Endothelial cell of umbilical vein (primary cell): ENCODE results near the gene DAB1. TPM values are rescaled to one million over a fixed set of nuclear protein-coding genes. Genes with fewer than 3 reads are reported as not detected.

Experiments used
- BruUV-seq: library from RNA; stranded (reverse); fragments of 400-500 nt; replicated peaks from 2 replicates; lab custom pipeline; 2021; lab: Mats Ljungman, UMichigan
- CTCF ChIA-PET: fragments of 300-600, 350-600 bp; sonication (Branson Sonifier 250); formaldehyde crosslinking; loops from one replicate; lab custom pipeline; 2021; ENCODE audit warnings: antibody characterized with exemption, inconsistent platforms; lab: Charles Lee
- POLR2A ChIA-PET: fragments of 300-600, 350-600 bp; sonication (Branson Sonifier 250); formaldehyde crosslinking; loops from one replicate; lab custom pipeline; 2021; ENCODE audit warnings: antibody characterized with exemption, inconsistent platforms; lab: Charles Lee
- DNase-seq: peaks from one replicate; pipeline ENCODE4 v3.0.0-alpha.2; 2011; ENCODE audit warnings: low read depth, low spot score
- FAIRE-seq: peaks from 2 replicates; lab custom pipeline; 2011; peaks lifted over from hg19 to GRCh38; lab: Jason Lieb, UNC
- H2AFZ ChIP-seq: 2 replicates; pipeline ENCODE4 v1.6.0; 2012; ENCODE audit warnings: low read depth, low read length, control low read depth, inconsistent platforms
- H3K27ac ChIP-seq: 2 replicates; pipeline ENCODE4 v1.5.1; 2011; ENCODE audit warnings: low read depth, mild to moderate bottlenecking, control low read depth, low read length, moderate library complexity; ENCODE audit not compliant: insufficient read depth
- H3K27me3 ChIP-seq, 2 experiments: 2 replicates each; pipeline versions ENCODE4 v1.6.0 to v1.6.1; 2011; ENCODE audit warnings: low read length in 2 of 2, mixed read lengths in 1 of 2; ENCODE audit not compliant: control insufficient read depth in 2 of 2, insufficient read depth in 2 of 2
- H3K36me3 ChIP-seq, 2 experiments: 2 replicates in 1 of 2; 3 replicates in 1 of 2; pipeline ENCODE4 v1.5.1; 2011; ENCODE audit warnings: low read length in 2 of 2, mild to moderate bottlenecking in 1 of 2, moderate library complexity in 1 of 2; ENCODE audit not compliant: control insufficient read depth in 2 of 2, insufficient read depth in 2 of 2; ENCODE audit errors: extremely low read depth in 1 of 2
- H3K4me1 ChIP-seq: 3 replicates; pipeline ENCODE4 v1.5.1; 2011; ENCODE audit warnings: mild to moderate bottlenecking, low read length; ENCODE audit not compliant: control insufficient read depth, insufficient read depth; ENCODE audit errors: extremely low read depth
- H3K4me2 ChIP-seq: 2 replicates; pipeline ENCODE4 v1.6.1; 2011; ENCODE audit warnings: low read length, control low read depth, mixed read lengths; ENCODE audit not compliant: insufficient read depth
- H3K4me3 ChIP-seq, 3 experiments: fragments of 200-600 bp in 1 of 3; sonication (generic), shearing (Covaris generic) in 1 of 3; replicated peaks in 1 of 3; 2 replicates each; pipeline ENCODE4 v1.5.1; 2011 to 2016; ENCODE audit warnings: control low read depth in 3 of 3, low read length in 3 of 3, mild to moderate bottlenecking in 2 of 3, inconsistent platforms in 1 of 3, low read depth in 1 of 3, moderate library complexity in 1 of 3; ENCODE audit not compliant: insufficient read depth in 1 of 3
- H3K79me2 ChIP-seq: 2 replicates; pipeline ENCODE4 v1.6.0; 2012; ENCODE audit warnings: low read length, inconsistent platforms; ENCODE audit not compliant: control insufficient read depth, insufficient read depth
- H3K9ac ChIP-seq: replicated peaks from 2 replicates; pipeline ENCODE3; 2011; ENCODE audit warnings: low read length, control low read depth; ENCODE audit not compliant: insufficient read depth; ENCODE audit errors: extremely low read depth
- H3K9me1 ChIP-seq: replicated peaks from 3 replicates; pipeline ENCODE4 v1.6.0; 2011; ENCODE audit warnings: mild to moderate bottlenecking, low read length; ENCODE audit not compliant: control insufficient read depth, insufficient read depth; ENCODE audit errors: extremely low read depth
- H3K9me3 ChIP-seq: replicated peaks from 2 replicates; pipeline ENCODE4 v1.5.1; 2012; ENCODE audit warnings: low read length, inconsistent platforms; ENCODE audit not compliant: control insufficient read depth, insufficient read depth
- H4K20me1 ChIP-seq: replicated peaks from 2 replicates; pipeline ENCODE3; 2011; ENCODE audit warnings: mild to moderate bottlenecking, low read length; ENCODE audit not compliant: control insufficient read depth, insufficient read depth; ENCODE audit errors: extremely low read depth
- CTCF ChIP-seq, 2 donors: IDR thresholded peaks; 1 replicate in 1 of 2; 2 replicates in 1 of 2; pipeline ENCODE4 v1.5.1; 2011; ENCODE audit warnings: low read length in 2 of 2, mild to moderate bottlenecking in 2 of 2, moderate library complexity in 2 of 2, control low read depth in 1 of 2, inconsistent platforms in 1 of 2, low read depth in 1 of 2; ENCODE audit not compliant: insufficient read depth in 1 of 2; ENCODE audit errors: extremely low read depth in 1 of 2
- FOS ChIP-seq: IDR thresholded peaks from 2 replicates; pipeline ENCODE4 v1.6.1; 2011; ENCODE audit warnings: mild to moderate bottlenecking, low read length, moderate library complexity, borderline replicate concordance; ENCODE audit not compliant: insufficient read depth
- JUN ChIP-seq: IDR thresholded peaks from 2 replicates; pipeline ENCODE4 v1.6.1; 2011; ENCODE audit warnings: borderline replicate concordance, low read depth; ENCODE audit not compliant: insufficient read length, insufficient read depth
- MYC ChIP-seq: IDR thresholded peaks from one replicate; pipeline ENCODE4 v1.6.1; 2011; ENCODE audit warnings: mild to moderate bottlenecking, low read depth, low read length
- dilution Hi-C: fragments of 300-500 bp; cut with MboI; formaldehyde crosslinking; loops from one replicate; pipeline ENCODE4 v1.15.0; 2019; ENCODE audit warnings: low sequenced_read_pairs; ENCODE audit not compliant: extremely low pct_ligation_motif_present
- intact Hi-C: fragments of 100-400 bp; cut with micrococcal nuclease; formaldehyde crosslinking; loops from one replicate; pipeline ENCODE4 v1.10.0; 2022
- polyA plus RNA-seq, 4 experiments: library from polyadenylated mRNA; depleted of rRNA in 3 of 4; stranded (reverse) in 3 of 4; unstranded in 1 of 4; fragments of >200 nt; gene quantifications; 2 replicates each; pipeline versions ENCODE4 v1.2.1 to v1.2.3, GENCODE V29; 2011 to 2012; ENCODE audit warnings: missing spikeins in 1 of 4
- total RNA-seq: library from RNA; stranded (reverse); gene quantifications from 2 replicates; pipeline ENCODE4 v1.2.3, GENCODE V29; 2021

The DAB1 gene
- total and polyA plus RNA-seq, 2 donors (not counting 3 experiments of a cell fraction or from before 2014, with no cell fraction given) = not detected

GRCh38 chr1:57367945-57368344 lies 55.9 kb downstream of the DAB1 start:
- Histone ChIP-seq H3K4me1 (no peaks in the 10 kb centered on the region), H3K9me3 (peaks cover 3% of the 10 kb centered on the region), H3K79me2 (no peaks in the 10 kb centered on the region), H3K9ac (no peak overlapping the region), H3K4me2 (no peak overlapping the region), H4K20me1 (no peaks in the 10 kb centered on the region), H2AFZ (no peak overlapping the region), H3K27me3 (no peaks in the 10 kb centered on the region), H3K36me3 (no peaks in the 10 kb centered on the region), H3K27ac (no peak overlapping the region), H3K4me3 (no peak overlapping the region), H3K9me1 (no peaks in the 10 kb centered on the region)
- no peak for FAIRE-seq
- no TSS peak for BruUV-seq
- no peak for DNase-seq
- TF ChIP-seq JUN = no peak
- dilution Hi-C loops (no loop called here), intact Hi-C loops (no loop called here)
- ChIA-PET POLR2A (no interaction called here), CTCF (no interaction called here)

- no peak overlapping the region for H2AFZ ChIP-seq
- peaks cover 3% of the 10 kb centered on the region for H3K9me3 ChIP-seq
- H3K4me2 ChIP-seq = no peak overlapping the region
- H3K27me3 ChIP-seq = no peaks in the 10 kb centered on the region
- no peaks in the 10 kb centered on the region for H3K79me2 ChIP-seq
- H3K27ac ChIP-seq = no peak overlapping the region
- BruUV-seq = no TSS peak
- FAIRE-seq (no peak), DNase-seq (no peak)
- no peaks in the 10 kb centered on the region for H3K36me3 ChIP-seq
- dilution Hi-C loops = no loop called here
- ChIA-PET CTCF (no interaction called here), POLR2A (no interaction called here)
- intact Hi-C loops = no loop called here
- H4K20me1 ChIP-seq = no peaks in the 10 kb centered on the region
- H3K4me3 ChIP-seq = no peak overlapping the region
- H3K9me1 ChIP-seq = no peaks in the 10 kb centered on the region
- H3K4me1 ChIP-seq = no peaks in the 10 kb centered on the region
- H3K9ac ChIP-seq = no peak overlapping the region
- TF ChIP-seq MYC (no peak), JUN (no peak), FOS (no peak), CTCF (IDR thresholded peaks at IDR 0.05; ENCODE audit: extremely low read depth in 1 of 2, insufficient read depth in 1 of 2, low read depth in 1 of 2, low read length in 2 of 2) (no peak)
These were observed 60.2 kb downstream of the DAB1 start for GRCh38 chr1:57363643-57364042.
